Activated naive CD8-positive, alpha-beta T cell (primary cell): ENCODE data around the gene WDR6.
"Not testable (repeated sequence)": the region's sequence is repeated elsewhere in the genome, so short reads cannot be mapped to it uniquely, and the experiment has no call there.

ENCODE experiments used
- H3K27ac Mint-ChIP-seq: one replicate; pipeline ENCODE4 v1.8.0; 2021; ENCODE audit warnings: mixed read lengths
- H3K27me3 Mint-ChIP-seq: one replicate; pipeline ENCODE4 v1.8.0; 2021; ENCODE audit warnings: mixed read lengths
- H3K36me3 Mint-ChIP-seq: one replicate; pipeline ENCODE4 v1.8.0; 2021; ENCODE audit warnings: mixed read lengths
- H3K4me1 Mint-ChIP-seq: one replicate; pipeline ENCODE4 v1.8.0; 2021; ENCODE audit warnings: low read depth, mixed read lengths
- H3K4me3 Mint-ChIP-seq: one replicate; pipeline ENCODE4 v1.8.0; 2021; ENCODE audit warnings: mild to moderate bottlenecking, mixed read lengths
- H3K9me3 Mint-ChIP-seq: one replicate; pipeline ENCODE4 v1.8.0; 2021; ENCODE audit warnings: low read depth, mixed read lengths

The WDR6 gene

DNA sequence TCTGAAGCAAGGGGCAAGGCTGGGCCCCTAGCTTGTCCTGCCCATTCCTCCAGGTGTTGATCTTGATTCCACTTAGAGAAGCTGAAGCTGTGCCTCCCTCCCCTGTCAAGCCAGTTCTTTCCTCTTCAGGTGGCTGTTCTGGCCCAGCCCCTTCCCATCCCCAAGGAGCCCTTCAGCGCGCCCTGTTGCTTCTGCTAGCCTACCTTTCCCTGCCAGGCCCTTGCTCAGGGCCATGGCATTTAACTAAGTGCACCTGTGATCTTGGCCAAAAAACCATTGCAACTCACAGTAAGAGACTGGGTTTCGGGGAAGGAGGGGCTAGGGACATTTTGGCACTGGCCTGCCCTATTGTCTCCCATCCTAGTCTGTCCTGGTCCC lies 1.9 kb upstream of the WDR6 start:
- Mint-ChIP-seq H3K27ac (no peak overlapping the region), H3K27me3 (no peaks in the 10 kb centered on the region), H3K9me3 (no peaks in the 10 kb centered on the region), H3K4me1 (peaks cover 21% of the 10 kb centered on the region), H3K4me3 (no peak overlapping the region), H3K36me3 (no peaks in the 10 kb centered on the region)

DNA sequence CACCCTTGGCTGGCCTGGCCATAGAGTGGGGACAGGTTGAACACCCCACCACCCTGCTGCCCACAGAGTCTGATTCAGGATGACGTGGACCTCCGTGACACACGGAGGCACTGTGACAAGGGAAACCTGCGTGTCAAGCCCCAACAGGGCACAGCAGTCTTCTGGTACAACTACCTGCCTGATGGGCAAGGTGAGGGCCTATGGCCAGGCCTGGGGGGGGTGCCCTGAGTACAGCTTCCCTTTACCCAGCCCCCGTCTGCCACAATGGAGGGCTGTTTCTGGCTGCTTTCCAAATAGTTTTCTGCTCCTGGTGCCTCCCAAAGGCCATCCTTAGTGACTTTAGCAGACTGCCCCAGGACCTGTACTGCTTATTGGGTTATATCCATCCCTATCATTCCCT lies 1.2 kb upstream of the WDR6 start:
- Mint-ChIP-seq H3K4me3 (peak overlapping the region; percentile 99), H3K36me3 (no peaks in the 10 kb centered on the region), H3K27me3 (no peaks in the 10 kb centered on the region), H3K9me3 (no peaks in the 10 kb centered on the region), H3K27ac (no peak overlapping the region), H3K4me1 (peaks cover 21% of the 10 kb centered on the region)

DNA sequence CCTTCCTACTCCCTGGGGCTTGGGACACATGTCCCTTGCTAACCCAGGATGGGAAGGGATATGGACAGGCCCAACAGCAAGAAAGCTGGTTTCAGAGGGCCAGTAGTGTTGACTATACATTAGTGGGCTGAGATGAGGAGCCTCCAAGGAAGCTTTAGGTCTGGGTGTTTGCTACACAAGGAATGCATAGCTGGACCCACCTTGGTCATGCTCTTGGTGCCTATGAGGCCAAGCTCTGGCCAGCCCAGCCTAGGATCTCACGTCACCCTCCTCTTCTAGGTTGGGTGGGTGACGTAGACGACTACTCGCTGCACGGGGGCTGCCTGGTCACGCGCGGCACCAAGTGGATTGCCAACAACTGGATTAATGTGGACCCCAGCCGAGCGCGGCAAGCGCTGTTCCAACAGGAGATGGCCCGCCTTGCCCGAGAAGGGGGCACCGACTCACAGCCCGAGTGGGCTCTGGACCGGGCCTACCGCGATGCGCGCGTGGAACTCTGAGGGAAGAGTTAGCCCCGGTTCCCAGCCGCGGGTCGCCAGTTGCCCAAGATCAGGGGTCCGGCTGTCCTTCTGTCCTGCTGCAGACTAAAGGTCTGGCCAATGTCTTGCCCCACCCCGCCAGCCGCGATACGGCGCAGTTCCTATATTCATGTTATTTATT lies 653 bp upstream of the WDR6 start:
- no peaks in the 10 kb centered on the region for H3K27me3 Mint-ChIP-seq
- peak overlapping the region; percentile 99 for H3K4me3 Mint-ChIP-seq

DNA sequence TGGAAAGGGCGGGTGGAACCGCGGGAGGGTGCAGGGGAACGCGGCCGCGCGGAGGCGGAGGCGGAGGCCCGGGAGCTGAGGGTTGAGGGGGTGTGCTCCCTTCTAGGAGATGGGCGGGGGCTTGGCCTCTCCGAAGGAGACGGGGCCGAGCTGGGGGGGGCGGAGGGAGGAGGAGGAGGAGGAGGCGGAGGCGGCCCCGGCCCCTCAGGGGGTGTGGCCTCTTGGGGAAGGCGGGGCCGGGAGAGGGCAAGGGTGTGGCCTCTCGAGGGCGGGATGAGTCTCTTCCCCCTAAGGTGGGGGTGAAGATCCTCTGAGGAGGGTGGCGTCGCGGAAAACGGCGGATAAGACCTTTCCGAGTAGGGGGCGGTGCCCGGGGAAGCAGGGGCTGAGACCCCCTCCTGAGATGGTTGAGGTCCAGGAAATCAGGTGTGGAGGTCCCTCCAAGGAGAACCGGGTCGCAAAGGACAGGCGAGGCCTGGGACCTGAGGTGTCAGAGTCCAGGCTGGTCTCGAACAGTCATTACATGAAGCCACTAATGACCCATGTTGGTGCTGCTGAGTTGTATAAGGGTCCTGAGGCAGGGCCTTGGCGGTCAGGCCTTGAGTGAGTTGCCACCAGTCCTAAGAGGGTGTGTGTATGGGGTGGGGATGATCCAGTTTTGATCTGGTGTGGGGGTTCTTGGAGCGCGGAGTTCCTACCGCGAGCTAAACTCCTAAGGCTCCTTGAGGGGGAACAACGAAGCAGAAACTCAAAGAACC lies 759 bp downstream of the WDR6 start:
- Mint-ChIP-seq H3K27ac (peak overlapping the region; percentile 100), H3K9me3 (no peaks in the 10 kb centered on the region), H3K4me1 (peaks cover 29% of the 10 kb centered on the region), H3K36me3 (no peaks in the 10 kb centered on the region), H3K27me3 (no peaks in the 10 kb centered on the region), H3K4me3 (peak overlapping the region; percentile 99)

More for the DNA sequence above, 653 bp upstream of the WDR6 start:
- Mint-ChIP-seq H3K9me3 (no peaks in the 10 kb centered on the region), H3K4me1 (peaks cover 23% of the 10 kb centered on the region), H3K27ac (peak overlapping the region; percentile 100), H3K36me3 (no peaks in the 10 kb centered on the region)

DNA sequence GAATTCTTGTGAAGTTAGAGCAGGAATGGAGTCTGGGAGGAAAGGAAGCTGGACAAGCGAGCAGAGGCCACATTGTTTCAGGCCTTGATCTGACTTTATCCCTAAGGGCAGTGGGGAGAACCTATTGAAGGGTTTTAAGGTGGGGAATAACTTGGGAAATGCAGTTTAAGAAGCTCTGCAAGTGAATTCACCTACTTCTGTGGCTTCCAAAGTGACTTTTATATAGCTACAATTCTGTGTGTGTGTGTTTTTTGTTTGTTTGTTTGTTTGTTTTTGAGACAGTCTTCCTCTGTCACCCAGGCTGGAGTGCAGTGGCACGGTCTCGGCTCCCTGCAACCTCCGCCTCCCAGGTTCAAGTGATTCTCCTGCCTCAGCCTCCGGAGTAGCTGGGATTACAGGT lies 1.4 kb downstream of the WDR6 start:
- H3K9me3 Mint-ChIP-seq = not testable (repeated sequence)

DNA sequence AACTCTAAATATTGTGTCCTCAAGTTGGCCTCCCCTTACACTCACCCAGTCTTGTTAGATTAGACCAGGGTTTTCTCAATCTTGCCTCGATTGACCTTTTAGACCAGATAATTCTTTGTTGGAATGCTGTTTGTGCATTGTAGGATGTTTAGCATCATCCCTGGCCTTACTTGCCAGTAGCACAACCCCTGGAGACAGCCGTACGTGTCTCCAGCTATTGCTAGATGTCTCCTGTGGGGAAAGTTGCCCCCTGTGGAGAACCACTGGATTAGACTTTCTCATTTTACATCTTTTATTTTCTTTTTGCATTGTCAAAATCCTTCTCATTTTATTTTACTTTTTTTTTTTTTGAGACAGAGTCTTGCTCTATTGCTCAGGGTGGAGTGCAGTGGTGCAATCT lies 2.2 kb downstream of the WDR6 start:
- Mint-ChIP-seq H3K4me3 (peak overlapping the region; percentile 99), H3K27me3 (no peaks in the 10 kb centered on the region), H3K36me3 (no peaks in the 10 kb centered on the region), H3K4me1 (peaks cover 29% of the 10 kb centered on the region), H3K27ac (no peak overlapping the region), H3K9me3 (no peaks in the 10 kb centered on the region)

More for the DNA sequence above, 1.4 kb downstream of the WDR6 start:
- H3K36me3 Mint-ChIP-seq, H3K27me3 Mint-ChIP-seq: not testable (repeated sequence)
- Mint-ChIP-seq H3K27ac (peak overlapping the region; percentile 100), H3K4me3 (peak overlapping the region; percentile 99), H3K4me1 (peaks cover 29% of the 10 kb centered on the region)

DNA sequence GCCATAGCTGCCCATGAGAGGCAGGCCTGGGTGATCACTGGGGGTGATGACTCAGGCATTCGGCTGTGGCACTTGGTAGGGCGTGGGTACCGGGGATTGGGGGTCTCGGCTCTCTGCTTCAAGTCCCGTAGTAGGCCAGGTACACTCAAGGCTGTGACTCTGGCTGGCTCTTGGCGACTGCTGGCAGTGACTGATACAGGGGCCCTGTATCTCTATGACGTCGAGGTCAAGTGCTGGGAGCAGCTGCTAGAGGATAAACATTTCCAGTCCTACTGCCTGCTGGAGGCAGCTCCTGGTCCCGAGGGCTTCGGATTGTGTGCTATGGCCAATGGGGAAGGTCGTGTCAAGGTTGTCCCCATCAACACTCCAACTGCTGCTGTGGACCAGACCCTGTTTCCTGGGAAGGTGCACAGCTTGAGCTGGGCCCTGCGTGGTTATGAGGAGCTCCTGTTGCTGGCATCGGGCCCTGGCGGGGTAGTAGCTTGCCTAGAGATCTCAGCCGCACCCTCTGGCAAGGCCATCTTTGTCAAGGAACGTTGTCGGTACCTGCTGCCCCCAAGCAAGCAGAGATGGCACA lies 5.3 kb downstream of the WDR6 start:
- Mint-ChIP-seq H3K27ac (no peak overlapping the region), H3K27me3 (no peaks in the 10 kb centered on the region), H3K36me3 (no peaks in the 10 kb centered on the region), H3K4me3 (no peak overlapping the region), H3K9me3 (no peaks in the 10 kb centered on the region), H3K4me1 (peaks cover 28% of the 10 kb centered on the region)

DNA sequence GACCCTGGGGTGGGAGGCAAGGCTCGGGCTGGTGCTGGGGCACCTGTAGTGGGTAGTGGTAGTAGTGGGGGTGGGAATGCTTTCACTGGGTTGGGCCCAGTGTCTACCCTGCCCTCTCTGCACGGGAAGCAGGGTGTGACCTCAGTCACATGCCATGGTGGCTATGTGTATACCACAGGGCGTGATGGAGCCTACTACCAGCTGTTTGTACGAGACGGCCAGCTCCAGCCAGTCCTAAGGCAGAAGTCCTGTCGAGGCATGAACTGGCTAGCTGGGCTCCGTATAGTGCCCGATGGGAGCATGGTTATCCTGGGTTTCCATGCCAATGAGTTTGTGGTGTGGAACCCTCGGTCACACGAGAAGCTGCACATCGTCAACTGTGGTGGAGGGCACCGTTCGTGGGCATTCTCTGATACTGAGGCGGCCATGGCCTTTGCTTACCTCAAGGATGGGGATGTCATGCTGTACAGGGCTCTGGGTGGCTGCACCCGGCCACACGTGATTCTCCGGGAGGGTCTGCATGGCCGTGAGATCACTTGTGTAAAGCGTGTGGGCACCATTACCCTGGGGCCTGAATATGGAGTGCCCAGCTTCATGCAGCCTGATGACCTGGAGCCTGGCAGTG lies 6.0 kb downstream of the WDR6 start:
- no peak overlapping the region for H3K27ac Mint-ChIP-seq

DNA sequence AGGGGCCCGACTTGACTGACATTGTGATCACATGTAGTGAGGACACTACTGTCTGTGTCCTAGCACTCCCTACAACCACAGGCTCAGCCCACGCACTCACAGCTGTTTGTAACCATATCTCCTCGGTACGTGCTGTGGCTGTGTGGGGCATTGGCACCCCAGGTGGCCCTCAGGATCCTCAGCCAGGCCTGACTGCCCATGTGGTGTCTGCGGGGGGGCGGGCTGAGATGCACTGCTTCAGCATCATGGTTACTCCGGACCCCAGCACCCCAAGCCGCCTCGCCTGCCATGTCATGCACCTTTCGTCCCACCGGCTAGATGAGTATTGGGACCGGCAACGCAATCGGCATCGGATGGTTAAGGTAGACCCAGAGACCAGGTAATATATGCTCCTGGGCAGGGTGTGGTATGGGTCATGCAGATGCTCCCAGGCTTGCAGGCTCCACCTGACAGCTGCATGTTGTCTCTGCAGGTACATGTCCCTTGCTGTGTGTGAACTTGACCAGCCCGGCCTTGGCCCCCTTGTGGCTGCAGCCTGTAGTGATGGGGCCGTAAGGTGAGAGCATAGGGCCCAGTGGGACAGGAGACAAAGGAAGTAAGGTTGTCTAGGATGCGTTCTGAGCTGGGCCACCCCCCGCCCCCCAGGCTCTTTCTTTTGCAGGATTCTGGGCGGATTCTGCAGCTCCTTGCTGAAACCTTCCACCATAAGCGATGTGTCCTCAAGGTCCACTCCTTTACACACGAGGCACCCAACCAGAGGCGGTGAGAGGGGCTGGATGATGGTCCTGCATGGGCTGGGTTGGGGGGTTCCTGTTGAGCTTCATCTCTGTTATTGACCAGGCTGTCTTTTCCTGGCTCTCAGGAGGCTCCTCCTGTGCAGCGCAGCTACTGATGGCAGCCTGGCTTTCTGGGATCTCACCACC lies 6.8 kb downstream of the WDR6 start:
- no peaks in the 10 kb centered on the region for H3K9me3 Mint-ChIP-seq
- H3K4me1 Mint-ChIP-seq = peaks cover 23% of the 10 kb centered on the region
- no peak overlapping the region for H3K27ac Mint-ChIP-seq
- no peaks in the 10 kb centered on the region for H3K36me3 Mint-ChIP-seq
- H3K4me3 Mint-ChIP-seq = no peak overlapping the region
- H3K27me3 Mint-ChIP-seq = no peaks in the 10 kb centered on the region

More for the DNA sequence above, 6.0 kb downstream of the WDR6 start:
- Mint-ChIP-seq H3K27me3 (no peaks in the 10 kb centered on the region), H3K9me3 (no peaks in the 10 kb centered on the region), H3K4me3 (no peak overlapping the region), H3K4me1 (peaks cover 24% of the 10 kb centered on the region), H3K36me3 (no peaks in the 10 kb centered on the region)

DNA sequence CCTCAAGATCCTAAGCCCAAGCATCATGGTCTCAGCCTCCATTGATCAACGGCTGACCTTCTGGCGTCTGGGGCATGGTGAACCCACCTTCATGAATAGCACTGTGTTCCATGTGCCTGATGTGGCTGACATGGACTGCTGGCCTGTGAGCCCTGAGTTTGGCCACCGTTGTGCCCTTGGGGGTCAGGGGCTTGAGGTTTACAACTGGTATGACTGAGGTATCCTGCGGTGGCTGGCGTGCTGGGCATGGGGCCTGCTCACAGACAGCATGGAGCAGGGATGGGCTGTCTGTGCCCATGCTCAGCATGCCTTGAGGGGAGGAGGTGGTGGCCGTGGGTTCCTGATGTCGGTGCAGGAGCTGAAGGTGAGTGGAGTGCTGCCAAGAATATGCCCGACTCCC lies 7.9 kb downstream of the WDR6 start:
- Mint-ChIP-seq H3K27me3 (no peaks in the 10 kb centered on the region), H3K36me3 (no peaks in the 10 kb centered on the region), H3K27ac (no peak overlapping the region), H3K4me3 (no peak overlapping the region), H3K4me1 (peaks cover 25% of the 10 kb centered on the region), H3K9me3 (no peaks in the 10 kb centered on the region)

DNA sequence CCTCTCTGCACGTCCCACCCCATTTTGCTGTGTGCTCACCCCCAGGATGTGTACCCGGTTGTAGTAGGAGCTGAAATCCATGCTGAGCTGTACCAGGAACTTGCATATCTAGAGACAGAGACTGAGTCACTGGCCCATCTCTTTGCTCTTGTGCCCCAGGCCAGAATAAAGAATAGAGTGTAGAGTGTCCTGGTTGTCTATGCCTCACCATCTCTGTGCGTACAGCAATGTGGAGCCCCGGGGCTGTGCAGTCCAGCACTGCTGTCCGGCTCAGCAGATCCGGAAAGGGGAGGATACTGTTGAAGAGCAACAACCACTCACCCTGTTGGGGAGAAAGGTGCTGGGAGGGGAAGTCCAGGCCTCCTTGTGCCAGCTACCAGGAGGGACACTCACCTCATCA lies 8.6 kb downstream of the WDR6 start:
- peaks cover 28% of the 10 kb centered on the region for H3K4me1 Mint-ChIP-seq
- H3K36me3 Mint-ChIP-seq = no peaks in the 10 kb centered on the region
- H3K27ac Mint-ChIP-seq = no peak overlapping the region
- no peaks in the 10 kb centered on the region for H3K9me3 Mint-ChIP-seq
- no peak overlapping the region for H3K4me3 Mint-ChIP-seq
- H3K27me3 Mint-ChIP-seq = no peaks in the 10 kb centered on the region

DNA sequence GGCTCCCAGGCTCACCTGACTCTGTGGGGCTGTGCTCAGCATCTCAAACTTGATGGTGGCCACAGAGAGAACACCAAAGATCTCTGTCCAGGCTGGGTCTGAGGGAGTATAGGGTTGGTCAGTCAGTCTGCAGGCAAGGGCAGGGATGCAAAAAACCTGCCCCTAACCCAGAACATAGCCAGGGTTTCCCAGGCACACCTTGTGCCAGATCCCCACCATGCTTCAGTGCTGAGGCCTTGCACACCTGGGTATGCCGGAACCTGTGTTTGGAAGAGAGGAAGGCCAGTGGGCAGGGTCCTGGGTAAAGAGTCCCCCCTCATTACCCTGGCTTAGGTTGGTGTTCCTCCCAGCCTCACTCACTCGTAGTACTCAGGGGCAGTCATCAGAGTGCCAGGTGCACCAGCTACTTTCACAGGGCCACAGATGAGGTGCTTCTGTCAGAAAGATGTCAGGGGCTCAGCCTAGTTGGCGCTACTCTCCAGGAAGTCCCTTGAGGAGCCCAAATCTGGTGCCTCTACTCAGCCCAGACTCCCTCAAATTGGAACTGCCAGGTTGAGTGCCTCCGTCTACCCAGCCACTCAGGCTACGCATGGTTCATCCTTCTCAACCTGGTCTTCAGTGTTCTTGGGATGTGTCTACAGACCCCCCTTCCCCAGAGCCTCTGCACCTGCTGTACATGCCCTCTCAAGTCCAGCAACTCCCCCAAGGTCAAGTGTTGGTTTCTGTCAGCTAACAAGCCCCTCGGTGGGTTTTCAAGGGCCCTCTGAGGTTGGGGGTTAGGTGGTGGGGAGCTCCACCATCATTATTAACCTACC lies 9.4 kb downstream of the WDR6 start:
- no peaks in the 10 kb centered on the region for H3K36me3 Mint-ChIP-seq
- H3K4me3 Mint-ChIP-seq = no peak overlapping the region
- no peaks in the 10 kb centered on the region for H3K9me3 Mint-ChIP-seq
- H3K27ac Mint-ChIP-seq = peak overlapping the region; percentile 28
- peaks cover 25% of the 10 kb centered on the region for H3K4me1 Mint-ChIP-seq
- no peaks in the 10 kb centered on the region for H3K27me3 Mint-ChIP-seq

DNA sequence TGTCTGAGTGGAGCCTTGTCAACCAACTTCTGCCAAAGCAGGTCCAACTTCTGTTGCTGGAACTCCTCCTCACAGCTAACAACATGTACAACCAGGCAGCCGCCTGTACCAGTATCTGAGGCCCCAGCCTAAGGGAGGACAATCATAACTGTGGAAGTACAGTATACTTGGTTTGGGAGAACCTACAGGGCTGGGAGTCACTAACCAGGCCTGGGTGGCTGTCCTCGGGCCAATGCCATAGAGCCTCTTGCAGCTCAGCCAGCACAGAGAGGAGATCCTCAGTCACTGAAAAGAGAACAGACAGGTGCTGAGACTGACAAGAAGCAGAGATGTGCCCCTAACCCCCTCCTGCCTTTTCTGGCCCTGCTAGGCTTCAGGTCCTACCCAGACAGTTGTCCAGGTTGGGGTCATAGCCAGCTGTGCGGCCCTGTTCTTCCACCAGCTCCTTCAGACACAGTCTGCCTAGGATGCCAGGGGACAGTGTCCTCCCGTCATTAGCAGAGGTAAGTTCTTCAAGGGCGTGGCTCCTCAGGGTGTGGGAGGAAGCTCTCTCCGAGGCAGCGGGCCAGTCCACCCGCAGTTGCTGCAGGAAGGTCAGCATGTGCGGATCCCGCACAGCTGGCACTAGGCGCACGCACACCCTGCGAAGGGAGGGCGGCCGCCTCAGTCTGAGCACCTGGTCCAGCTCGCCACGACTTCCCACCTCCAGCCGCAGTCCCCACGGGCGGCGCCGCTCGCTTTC lies 10.2 kb downstream of the WDR6 start:
- no peaks in the 10 kb centered on the region for H3K9me3 Mint-ChIP-seq
- H3K27ac Mint-ChIP-seq = no peak overlapping the region
- H3K36me3 Mint-ChIP-seq = no peaks in the 10 kb centered on the region
- no peaks in the 10 kb centered on the region for H3K27me3 Mint-ChIP-seq
- H3K4me1 Mint-ChIP-seq = peaks cover 20% of the 10 kb centered on the region
- H3K4me3 Mint-ChIP-seq = peak overlapping the region; percentile 98
